ENCODE measurements around the gene CHADL.
"Not testable (repeated sequence)": the region's sequence is repeated elsewhere in the genome, so short reads cannot be mapped to it uniquely, and the experiment has no call there.

Gene CHADL

GRCh38 chr22:41181349-41182241 lies 59.1 kb downstream of the CHADL start:
- DNase-seq: no peak

- DNase-seq: no peak
Measured at GRCh38 chr22:41180926-41181325, 59.8 kb downstream of the CHADL start.

- DNase-seq: not testable (repeated sequence)
Measured at GRCh38 chr22:41180362-41180761, 60.4 kb downstream of the CHADL start.
